Islet of Langerhans (tissue), 1 donor: ENCODE measurements around the gene FGF6.
"Not testable (repeated sequence)": the region's sequence is repeated elsewhere in the genome, so short reads cannot be mapped to it uniquely, and the experiment has no call there.

Experiments
- FAIRE-seq: peaks from one replicate; lab custom pipeline; 2011; peaks lifted over from hg19 to GRCh38; lab: Jason Lieb, UNC

The FGF6 gene, protein sequence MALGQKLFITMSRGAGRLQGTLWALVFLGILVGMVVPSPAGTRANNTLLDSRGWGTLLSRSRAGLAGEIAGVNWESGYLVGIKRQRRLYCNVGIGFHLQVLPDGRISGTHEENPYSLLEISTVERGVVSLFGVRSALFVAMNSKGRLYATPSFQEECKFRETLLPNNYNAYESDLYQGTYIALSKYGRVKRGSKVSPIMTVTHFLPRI

DNA sequence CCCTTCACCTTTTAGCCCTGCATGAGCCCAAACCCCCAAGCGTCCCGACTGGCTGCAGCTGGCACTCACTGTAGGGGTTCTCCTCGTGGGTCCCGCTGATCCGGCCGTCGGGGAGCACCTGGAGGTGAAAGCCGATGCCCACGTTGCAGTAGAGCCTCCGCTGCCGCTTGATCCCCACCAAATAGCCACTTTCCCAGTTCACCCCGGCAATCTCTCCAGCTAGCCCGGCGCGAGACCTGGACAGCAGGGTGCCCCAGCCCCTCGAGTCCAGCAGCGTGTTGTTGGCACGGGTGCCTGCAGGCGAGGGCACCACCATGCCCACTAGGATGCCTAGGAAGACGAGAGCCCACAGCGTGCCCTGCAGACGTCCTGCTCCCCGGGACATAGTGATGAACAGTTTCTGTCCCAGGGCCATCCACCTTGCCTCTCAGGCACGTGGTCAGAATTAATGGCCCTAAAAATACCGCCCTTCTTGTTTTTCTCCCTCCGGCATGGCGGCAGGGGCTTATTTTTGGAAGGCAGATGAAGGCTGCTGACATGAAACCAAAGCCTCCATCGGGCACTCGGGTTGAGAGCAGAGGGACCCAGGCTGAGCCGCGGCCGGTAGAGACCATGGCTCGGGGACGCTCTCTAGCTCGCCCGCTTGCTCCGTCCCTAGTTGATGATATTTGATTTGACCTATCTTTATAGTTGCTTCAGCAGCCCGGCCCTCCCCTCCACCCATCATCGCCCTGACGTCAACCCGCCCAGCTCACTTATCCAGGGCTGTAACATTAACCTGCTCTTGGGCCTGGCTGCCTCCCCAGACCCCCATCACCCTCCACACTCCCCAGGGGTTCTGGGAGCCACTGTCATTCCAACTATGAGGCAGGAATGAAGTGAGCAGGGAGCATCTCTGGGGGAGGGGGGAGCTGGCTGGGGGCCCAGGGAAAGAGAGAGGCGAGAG is at the start of gene FGF6:
FGF6 (minus strand) TSS at position 660 of the 946 bp plus-strand sequence; CDS start at position 415, 245 bp downstream.
- no peak for FAIRE-seq

- FAIRE-seq = no peak
These were observed 45.4 kb upstream of the FGF6 start for GRCh38 chr12:4490973-4491372.

DNA sequence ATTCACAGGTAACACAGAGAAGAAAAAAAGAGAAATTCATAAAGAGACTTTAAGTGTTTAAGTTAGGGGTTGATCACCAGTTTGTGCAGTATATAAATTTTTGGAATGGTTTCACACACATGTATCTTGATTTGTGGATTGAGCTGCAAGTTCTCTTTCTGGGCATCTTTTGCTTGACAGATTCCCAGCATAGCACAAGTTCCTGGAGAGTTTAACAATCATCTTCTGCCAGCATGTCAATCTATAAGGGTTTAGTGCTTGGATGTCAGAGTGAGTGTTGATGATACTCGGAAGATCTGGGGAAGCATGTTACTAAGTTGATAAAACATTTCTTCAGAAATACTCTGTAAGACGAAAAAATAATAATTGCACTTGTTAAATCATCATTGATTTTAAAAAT is 43.9 kb upstream of the FGF6 start:
- FAIRE-seq = no peak

GRCh38 chr12:4486980-4487379 is 41.4 kb upstream of the FGF6 start:
- FAIRE-seq = no peak

- FAIRE-seq = no peak
These were observed 40.6 kb upstream of the FGF6 start for GRCh38 chr12:4486049-4486699.

DNA sequence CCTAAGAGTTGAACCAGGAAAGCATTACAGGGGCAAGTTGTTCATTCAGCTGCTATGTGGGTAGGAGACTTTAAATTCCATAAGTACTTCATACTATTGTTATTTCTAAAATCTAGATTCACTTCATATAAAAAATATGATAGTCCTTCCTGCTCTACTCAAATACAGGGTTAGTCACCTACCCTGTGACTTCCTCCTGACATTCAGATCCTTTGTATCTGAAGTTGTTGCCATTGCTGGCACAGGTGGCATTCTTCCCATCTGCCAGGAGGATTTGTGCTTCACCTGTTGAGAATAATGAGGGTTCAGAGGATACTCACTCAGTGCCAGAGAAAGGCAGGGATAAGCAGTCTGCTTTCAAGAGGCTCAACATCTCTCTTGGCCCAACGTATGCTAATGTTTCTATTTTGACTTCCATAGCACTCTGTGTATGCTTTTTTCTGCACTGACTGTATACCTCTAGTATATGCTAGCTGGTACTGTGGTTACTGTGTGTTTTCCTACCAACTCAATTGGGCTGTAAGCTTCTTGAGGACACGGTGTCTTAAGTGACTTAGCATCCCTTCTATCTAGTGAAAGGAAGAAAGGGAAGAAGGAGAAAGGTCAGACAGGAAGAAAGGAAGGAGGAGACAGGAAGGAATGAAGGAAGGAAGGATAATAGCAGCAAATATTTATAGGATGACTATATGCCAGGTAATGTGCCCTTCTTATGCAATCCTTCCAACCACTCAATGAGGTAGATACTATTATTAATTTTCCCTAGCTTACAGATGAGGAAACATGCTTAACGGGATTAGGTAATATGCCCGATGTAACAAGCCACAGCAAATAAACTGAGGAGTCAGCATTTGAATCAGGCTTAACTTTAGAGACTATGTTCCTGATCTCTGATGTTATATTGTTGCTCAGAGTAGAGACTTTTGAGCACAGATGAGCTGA is 38.5 kb upstream of the FGF6 start:
- FAIRE-seq = no peak

GRCh38 chr12:4482936-4483335 is 37.3 kb upstream of the FGF6 start:
- FAIRE-seq = no peak

DNA sequence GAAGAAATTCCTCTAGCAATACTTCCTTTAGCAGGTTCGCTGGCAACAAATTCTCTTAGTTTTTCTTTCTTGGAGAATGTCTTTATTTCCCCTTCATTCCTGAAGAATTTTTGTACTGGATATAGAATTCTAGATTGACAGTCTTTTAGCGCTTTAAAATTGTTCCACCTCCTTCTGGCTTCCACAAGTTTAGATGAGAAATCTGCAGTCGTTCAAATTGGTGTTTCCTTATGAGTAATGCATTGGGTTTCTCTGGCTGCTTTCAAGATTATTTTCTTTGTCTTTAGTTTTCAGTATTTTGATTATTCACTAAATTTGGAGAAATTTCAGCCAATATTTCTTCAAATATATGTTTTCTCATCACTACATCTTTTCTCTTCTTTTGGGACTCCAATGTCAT is 33.3 kb upstream of the FGF6 start:
- FAIRE-seq = no peak

DNA sequence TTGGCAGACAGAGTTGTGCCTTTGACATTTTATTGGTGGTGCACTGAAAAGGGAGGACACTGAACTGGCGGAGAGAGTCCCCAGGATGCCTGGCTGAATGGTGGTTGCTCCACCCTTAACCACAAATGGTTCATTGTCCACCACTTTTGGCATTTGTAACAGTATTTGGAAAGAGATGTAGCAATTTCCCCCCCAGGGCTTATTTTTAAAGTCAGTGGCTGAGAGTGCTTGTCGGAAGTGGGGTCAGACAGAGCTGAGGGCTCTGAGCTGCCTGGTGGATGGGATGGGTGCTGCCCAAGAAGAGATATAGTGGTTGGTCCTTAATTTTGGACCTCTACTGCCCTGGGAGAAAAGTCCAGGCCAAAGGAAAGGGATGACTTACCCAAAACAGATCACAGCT is 31.5 kb upstream of the FGF6 start:
- no peak for FAIRE-seq

- FAIRE-seq = no peak
These were observed 26.4 kb upstream of the FGF6 start for GRCh38 chr12:4472046-4472445.

DNA sequence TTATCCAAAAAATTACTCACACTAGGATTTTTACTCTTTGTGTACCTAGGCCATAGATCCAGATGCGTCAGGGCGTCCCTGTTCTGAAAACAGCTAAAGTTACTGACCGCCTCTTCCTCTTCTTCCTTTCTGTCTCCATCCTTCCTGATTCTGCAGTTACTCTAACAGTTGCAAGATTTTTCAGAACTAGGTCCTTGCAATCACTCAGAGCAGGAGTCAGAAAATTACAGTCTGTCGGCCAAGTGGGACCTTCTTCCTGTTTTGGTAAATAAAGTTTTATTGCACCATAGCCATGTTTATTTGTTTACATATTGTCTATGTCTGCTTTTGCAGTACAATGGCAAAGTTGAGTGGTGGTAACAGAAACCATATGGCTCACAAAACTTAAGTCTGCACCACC is 25.6 kb upstream of the FGF6 start:
- no peak for FAIRE-seq

GRCh38 chr12:4468994-4469393 is 23.4 kb upstream of the FGF6 start:
- no peak for FAIRE-seq

- no peak for FAIRE-seq
These were observed 15.1 kb upstream of the FGF6 start for GRCh38 chr12:4460761-4461160.

DNA sequence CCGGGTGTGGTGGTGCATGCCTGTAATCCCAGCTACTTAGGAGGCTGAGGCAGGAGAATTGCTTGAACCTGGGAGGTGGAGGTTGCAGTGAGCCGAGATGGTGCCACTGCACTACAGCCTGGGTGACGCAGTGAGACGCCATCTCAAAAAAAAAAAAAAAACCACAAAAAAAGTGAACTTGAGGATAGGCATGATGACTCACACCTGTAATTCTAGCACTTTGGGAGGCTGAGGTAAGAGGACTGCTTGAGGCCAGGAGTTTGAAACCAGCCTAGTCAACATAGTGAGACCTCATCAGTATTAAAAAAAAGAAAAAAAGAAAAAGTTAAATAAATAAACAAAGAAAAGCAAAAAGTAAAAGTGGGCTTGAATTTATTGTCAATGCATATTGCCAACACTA is 10.2 kb upstream of the FGF6 start:
- FAIRE-seq = not testable (repeated sequence)

- no peak for FAIRE-seq
These were observed 8.8 kb upstream of the FGF6 start for GRCh38 chr12:4454315-4454860.

DNA sequence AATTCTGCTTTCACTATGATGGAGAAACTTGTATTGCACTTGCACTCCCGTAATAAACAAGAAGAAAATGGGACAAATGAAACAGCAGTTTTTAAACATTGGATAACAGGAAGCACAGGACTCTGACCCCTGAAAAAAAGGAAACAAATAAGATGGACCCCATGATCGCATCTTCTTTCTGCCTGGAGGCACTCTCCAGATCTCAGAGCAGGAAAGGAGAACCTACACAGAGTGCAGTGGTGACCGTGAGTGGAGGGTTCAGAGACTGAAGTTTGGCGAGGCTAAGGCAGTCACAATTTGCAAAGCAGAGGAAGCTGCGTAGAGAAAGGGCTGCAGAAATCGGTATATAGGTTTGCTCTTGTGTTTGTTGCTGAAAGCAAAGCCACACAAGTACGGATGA is 6.1 kb upstream of the FGF6 start:
- no peak for FAIRE-seq

GRCh38 chr12:4450551-4451112 is 5.0 kb upstream of the FGF6 start:
- no peak for FAIRE-seq

DNA sequence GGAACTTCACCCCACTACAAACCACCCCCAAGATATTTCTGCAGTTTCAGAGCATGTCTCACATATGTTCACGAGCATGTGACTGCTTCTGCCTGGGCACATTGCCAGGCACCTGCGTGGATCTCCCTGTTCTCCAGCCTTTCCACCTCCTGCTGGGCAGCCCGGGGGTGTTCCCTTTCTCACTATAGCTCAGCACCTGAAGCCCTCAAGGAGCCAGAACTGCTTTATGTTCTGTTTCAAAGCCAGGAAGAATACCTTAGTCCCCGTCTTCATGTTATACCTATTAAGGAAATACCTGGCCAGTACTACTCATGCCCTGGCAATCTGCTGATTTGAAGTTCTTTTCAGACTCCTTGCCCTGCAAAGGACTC is 4.2 kb upstream of the FGF6 start:
- FAIRE-seq = no peak

DNA sequence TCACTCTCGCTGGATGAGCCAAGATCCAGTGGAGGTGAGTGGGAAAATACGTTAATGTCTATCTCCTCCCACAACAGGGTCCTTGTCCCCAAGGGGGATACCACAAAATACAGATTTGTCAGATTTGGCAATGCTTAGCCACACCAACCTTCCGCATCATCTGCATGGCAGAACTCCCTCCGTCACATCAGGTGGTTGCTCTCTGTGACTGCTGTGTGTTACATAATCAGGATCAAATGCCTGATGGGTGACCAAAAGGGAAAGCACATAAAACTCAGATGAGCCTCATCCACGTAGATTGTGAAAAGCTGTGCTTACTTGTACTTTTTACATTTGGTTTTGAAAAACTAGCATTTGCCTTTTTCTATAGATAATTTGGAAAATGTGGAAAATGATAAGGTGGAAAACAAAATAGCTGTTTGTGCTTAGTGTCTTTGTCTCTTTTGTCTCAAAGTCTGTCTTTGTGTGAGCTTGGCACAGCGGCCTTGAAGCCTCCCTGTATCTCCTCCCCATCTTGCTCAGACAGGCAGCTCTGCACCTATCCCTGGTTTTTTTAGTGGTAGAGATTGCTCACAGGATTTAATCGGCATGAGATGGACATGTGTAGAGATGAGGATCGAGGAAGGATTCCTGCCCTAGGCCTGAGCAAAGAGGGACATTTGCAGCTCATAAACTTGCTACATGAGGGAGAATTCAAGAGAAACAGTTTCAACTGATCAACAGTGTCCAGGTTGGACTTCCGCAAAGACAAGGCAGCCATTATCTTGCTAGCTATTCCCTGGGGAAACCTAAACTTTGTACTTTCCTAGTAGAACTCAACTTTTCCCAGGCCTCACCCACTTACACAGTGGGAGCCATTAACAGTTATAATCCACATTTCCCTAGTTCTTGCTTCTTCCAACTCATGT is 3.6 kb upstream of the FGF6 start:
- no peak for FAIRE-seq

DNA sequence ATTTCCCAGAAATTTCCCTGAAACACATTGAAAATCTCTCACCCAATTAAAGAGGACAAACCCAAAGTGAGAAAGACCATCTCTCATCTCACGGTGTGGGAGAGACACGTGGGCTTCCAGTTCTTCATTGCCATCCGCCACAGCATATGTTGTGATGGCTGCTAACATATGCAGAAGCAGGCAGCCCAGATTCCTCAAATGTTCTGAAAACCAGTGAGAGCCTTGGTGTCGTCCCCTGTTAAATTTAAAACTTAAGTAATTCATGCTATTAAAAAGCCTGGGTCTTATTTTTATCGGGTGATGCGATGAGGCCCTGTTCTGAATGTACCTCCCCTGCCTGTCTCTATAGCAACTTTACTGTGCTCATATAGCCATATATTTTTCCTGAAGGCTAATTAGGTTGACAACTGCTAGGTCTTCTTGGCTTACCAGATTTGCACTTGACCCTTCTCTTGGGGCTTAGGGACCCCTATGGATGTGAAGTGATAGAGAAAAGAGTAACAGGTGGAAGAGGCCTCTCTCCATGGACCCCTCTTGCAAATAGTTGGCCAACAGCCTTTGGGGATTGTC is 2.8 kb upstream of the FGF6 start:
- FAIRE-seq = no peak
